Lower leg skin (tissue), 3 donors: ENCODE data around the gene ST14.

Experiments
- POLR2A ChIP-seq, 2 donors: fragments of 450-650 bp; IDR thresholded peaks; one replicate each; pipeline ENCODE4 v1.6.1; 2016 to 2017; ENCODE audit warnings: antibody characterized with exemption in 2 of 2, mild to moderate bottlenecking in 1 of 2, moderate library complexity in 1 of 2
- TF ChIP-seq, protein P1 (sequence below), 3 donors: fragments of 450-650 bp; IDR thresholded peaks; one replicate each; pipeline ENCODE4 v1.5.1; 2016; ENCODE audit warnings: antibody characterized with exemption in 3 of 3, mild to moderate bottlenecking in 3 of 3, moderate library complexity in 2 of 3

- no peak for TF ChIP-seq POLR2A (IDR thresholded peaks at IDR 0.05)
- TF ChIP-seq, protein P1, sequence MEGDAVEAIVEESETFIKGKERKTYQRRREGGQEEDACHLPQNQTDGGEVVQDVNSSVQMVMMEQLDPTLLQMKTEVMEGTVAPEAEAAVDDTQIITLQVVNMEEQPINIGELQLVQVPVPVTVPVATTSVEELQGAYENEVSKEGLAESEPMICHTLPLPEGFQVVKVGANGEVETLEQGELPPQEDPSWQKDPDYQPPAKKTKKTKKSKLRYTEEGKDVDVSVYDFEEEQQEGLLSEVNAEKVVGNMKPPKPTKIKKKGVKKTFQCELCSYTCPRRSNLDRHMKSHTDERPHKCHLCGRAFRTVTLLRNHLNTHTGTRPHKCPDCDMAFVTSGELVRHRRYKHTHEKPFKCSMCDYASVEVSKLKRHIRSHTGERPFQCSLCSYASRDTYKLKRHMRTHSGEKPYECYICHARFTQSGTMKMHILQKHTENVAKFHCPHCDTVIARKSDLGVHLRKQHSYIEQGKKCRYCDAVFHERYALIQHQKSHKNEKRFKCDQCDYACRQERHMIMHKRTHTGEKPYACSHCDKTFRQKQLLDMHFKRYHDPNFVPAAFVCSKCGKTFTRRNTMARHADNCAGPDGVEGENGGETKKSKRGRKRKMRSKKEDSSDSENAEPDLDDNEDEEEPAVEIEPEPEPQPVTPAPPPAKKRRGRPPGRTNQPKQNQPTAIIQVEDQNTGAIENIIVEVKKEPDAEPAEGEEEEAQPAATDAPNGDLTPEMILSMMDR (IDR thresholded peaks at IDR 0.05): no peak
Observed at GRCh38 chr11:130124096-130124495, 35.5 kb upstream of the ST14 start.
